H1 (cell line): Measurements from ENCODE around the gene KIR2DL1. TPM values are rescaled to one million over a fixed set of nuclear protein-coding genes. Genes with fewer than 3 reads are reported as not detected.

Experiments used
- CEBPB ChIP-seq: IDR thresholded peaks from 2 replicates; pipeline ENCODE4 v1.6.1; 2012; ENCODE audit warnings: low read depth, low read length
- EGR1 ChIP-seq: IDR thresholded peaks from 2 replicates; pipeline ENCODE4 v1.6.1; 2011; ENCODE audit warnings: low read depth, low read length, borderline replicate concordance
- PHF8 ChIP-seq: fragments of 200-600 bp; sonication (generic); conservative IDR thresholded peaks from 2 replicates; pipeline ENCODE4 v1.7.1; 2012; ENCODE audit warnings: low read depth, mild to moderate bottlenecking, inconsistent platforms, low read length, moderate library complexity
- RAD21 ChIP-seq, 2 experiments: IDR thresholded peaks in 1 of 2; conservative IDR thresholded peaks in 1 of 2; 2 replicates each; pipeline ENCODE4 v1.6.1; 2011; ENCODE audit warnings: low read depth in 2 of 2, low read length in 2 of 2, improper control_type of control experiment in 1 of 2, inconsistent platforms in 1 of 2, mild to moderate bottlenecking in 1 of 2, moderate library complexity in 1 of 2
- RNF2 ChIP-seq: fragments of 200-900, 300-1000 bp; sonication (generic); IDR thresholded peaks from 2 replicates; pipeline ENCODE4 v1.7.1; 2016; ENCODE audit warnings: borderline replicate concordance, low read depth, mild to moderate bottlenecking, antibody characterized with exemption, low read length; ENCODE audit not compliant: poor library complexity, severe bottlenecking; ENCODE audit errors: missing control alignments
- SIN3A ChIP-seq, 2 experiments: IDR thresholded peaks in 1 of 2; conservative IDR thresholded peaks in 1 of 2; 2 replicates each; pipeline ENCODE4 v1.6.1; 2011 to 2012; ENCODE audit warnings: low read length in 2 of 2, improper control_type of control experiment in 1 of 2, low read depth in 1 of 2, mild to moderate bottlenecking in 1 of 2
- SUZ12 ChIP-seq: fragments of 200-600 bp; sonication (generic); IDR thresholded peaks from 2 replicates; pipeline ENCODE4 v1.6.1; 2012; ENCODE audit warnings: mild to moderate bottlenecking, inconsistent platforms, low read length, moderate library complexity, mixed read lengths
- polyA plus RNA-seq, 7 experiments: library from polyadenylated mRNA; depleted of rRNA in 3 of 7; stranded (reverse) in 5 of 7; unstranded in 2 of 7; fragments of >200 nt in 5 of 7; fragments of 200-250 nt in 2 of 7; gene quantifications; 1 replicate in 5 of 7; 2 replicates in 1 of 7; 4 replicates in 1 of 7; pipeline versions ENCODE4 v1.2.1 to v1.2.3, GENCODE V29; 2011 to 2013; ENCODE audit warnings: missing spikeins in 2 of 7, mixed read lengths in 2 of 7
- total RNA-seq: library from RNA; stranded (reverse); fragmentation: NEBNext Ultra II Directional; extraction: Animal tissue kit (Norgen Biotek cat#: 25700); gene quantifications from 2 replicates; pipeline ENCODE4 v1.2.1, GENCODE V29; 2021

Gene KIR2DL1
- total and polyA plus RNA-seq, 2 of the 8 experiments (the other 6 are each of a cell fraction or from before 2014, with no cell fraction given) = not detected

GRCh38 chr19:54729416-54730188 lies 40.0 kb upstream of the KIR2DL1 start (continued):
- TF ChIP-seq PHF8 (no peak), RAD21 (IDR thresholded peaks at IDR 0.05 in 1 of 2, conservative IDR thresholded peaks at IDR 0.05 in 1 of 2; ENCODE audit: low read depth in 2 of 2, low read length in 2 of 2) (no peak), SIN3A (conservative IDR thresholded peaks at IDR 0.05 in 1 of 2, IDR thresholded peaks at IDR 0.05 in 1 of 2; ENCODE audit: low read depth in 1 of 2, low read length in 2 of 2) (no peak), RNF2 (no peak), EGR1 (no peak), SUZ12 (no peak), CEBPB (no peak)
